ENCODE results near the gene LRRC40.
"Not testable (repeated sequence)": the region's sequence is repeated elsewhere in the genome, so short reads cannot be mapped to it uniquely, and the experiment has no call there.

Gene LRRC40

DNA sequence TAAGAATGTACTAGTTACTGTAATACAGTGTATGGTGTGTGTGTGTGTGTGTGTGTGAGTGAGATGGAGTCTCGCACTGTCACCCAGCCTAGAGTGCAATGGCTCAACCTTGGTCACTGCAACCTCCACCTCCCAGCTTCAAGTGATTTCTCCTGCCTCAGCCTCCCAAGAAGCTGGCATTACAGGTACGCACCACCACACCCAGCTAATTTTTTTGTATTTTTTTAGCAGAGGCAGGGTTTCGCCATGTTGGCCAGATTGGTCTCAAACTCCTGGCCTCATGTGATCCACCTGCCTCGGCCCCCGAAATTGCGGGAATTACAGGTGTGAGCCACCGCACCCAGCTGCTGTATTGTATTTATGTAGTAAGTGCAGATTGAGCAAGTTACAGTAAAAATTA, 2.9 kb upstream of the LRRC40 start:
- TF ChIP-seq, protein P1, sequence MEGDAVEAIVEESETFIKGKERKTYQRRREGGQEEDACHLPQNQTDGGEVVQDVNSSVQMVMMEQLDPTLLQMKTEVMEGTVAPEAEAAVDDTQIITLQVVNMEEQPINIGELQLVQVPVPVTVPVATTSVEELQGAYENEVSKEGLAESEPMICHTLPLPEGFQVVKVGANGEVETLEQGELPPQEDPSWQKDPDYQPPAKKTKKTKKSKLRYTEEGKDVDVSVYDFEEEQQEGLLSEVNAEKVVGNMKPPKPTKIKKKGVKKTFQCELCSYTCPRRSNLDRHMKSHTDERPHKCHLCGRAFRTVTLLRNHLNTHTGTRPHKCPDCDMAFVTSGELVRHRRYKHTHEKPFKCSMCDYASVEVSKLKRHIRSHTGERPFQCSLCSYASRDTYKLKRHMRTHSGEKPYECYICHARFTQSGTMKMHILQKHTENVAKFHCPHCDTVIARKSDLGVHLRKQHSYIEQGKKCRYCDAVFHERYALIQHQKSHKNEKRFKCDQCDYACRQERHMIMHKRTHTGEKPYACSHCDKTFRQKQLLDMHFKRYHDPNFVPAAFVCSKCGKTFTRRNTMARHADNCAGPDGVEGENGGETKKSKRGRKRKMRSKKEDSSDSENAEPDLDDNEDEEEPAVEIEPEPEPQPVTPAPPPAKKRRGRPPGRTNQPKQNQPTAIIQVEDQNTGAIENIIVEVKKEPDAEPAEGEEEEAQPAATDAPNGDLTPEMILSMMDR (IDR thresholded peaks at IDR 0.05; ENCODE audit: unreplicated experiment in 3 of 3): no peak
- Mint-ChIP-seq H3K36me3 (ENCODE audit: low read depth) (peaks cover 13% of the 10 kb centered on the region), H3K27ac (no peak overlapping the region), H3K4me1 (peaks cover 39% of the 10 kb centered on the region), H3K9me3 (no peaks in the 10 kb centered on the region), H3K27me3 (ENCODE audit: low read depth) (no peaks in the 10 kb centered on the region), H3K4me3 (peak overlapping the region; percentile 30 to 100 (median 54))

DNA sequence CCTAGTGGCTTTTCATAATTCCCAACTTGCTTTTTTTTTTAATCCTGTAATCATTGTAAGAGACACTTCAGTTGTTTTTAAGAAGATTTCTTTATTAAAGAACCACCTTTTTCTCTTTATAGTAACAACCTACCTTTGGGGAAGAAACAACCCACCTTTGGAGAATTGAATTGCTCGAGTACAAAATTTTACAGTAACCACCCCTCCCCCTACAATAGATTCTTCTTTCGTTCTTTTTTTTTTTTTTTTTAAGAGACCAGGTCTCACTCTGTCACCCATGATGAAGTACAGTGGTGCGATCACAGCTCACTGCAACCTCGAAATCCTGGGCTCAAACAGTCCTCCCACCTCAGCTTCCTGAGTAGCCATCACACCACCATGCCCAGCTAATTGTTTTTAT, 2.1 kb upstream of the LRRC40 start:
- TF ChIP-seq, protein P1 (IDR thresholded peaks at IDR 0.05; ENCODE audit: unreplicated experiment in 3 of 3): no peak
- no peaks in the 10 kb centered on the region for H3K27me3 Mint-ChIP-seq (ENCODE audit: low read depth)

DNA sequence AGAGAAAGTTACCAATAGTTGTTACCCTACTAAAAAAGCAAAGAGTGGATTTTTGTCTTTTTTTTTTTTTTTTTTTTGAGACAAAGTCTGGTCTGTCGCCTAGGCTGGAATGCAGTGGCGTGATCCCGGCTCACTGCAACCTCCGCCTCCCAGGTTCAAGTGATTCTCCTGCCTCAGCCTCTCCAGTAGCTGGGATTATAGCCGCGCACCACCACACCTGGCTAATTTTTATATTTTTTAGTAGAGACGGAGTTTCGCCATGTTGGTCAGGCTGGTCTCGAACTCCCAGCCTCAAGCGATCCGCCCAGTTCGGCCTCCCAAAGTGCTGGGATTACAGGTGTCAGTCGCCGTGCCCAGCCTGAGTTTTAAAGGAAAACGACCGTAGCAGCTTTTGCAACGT, 1.5 kb upstream of the LRRC40 start:
- Mint-ChIP-seq H3K4me1 (peaks cover 49% of the 10 kb centered on the region), H3K36me3 (ENCODE audit: low read depth) (peaks cover 13% of the 10 kb centered on the region), H3K4me3 (peak overlapping the region; percentile 98 to 100 (median 99)), H3K27ac (peak overlapping the region; percentile 99 to 100 (median 100))
- not testable (repeated sequence) for H3K27me3 Mint-ChIP-seq (ENCODE audit: low read depth); H3K9me3 Mint-ChIP-seq

More for the DNA sequence above, 2.1 kb upstream of the LRRC40 start:
- H3K36me3 Mint-ChIP-seq (ENCODE audit: low read depth): peaks cover 13% of the 10 kb centered on the region
- H3K4me3 Mint-ChIP-seq: peak overlapping the region; percentile 98 to 100 (median 99)
- peak overlapping the region; percentile 47 to 91 (median 73) for H3K27ac Mint-ChIP-seq
- H3K4me1 Mint-ChIP-seq: peaks cover 44% of the 10 kb centered on the region
- no peaks in the 10 kb centered on the region for H3K9me3 Mint-ChIP-seq

DNA sequence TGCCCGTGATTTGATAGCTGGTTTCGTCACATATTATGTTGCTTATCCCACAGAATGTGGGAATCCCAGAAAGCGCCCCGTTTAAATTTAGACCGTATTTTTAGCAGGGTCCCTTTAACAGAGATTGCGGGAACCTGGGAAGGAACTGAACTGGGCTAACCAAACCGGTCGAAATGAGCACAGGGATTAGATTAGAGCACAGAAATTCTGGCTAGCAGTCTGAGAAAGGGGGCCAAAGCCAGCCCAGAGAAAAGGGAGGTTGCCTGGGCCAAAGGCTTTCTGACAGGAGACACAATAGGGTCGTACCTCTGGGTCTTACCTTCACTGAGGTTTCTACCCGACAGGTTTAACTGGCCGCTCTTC, 327 bp downstream of the LRRC40 start:
- Mint-ChIP-seq H3K27me3 (ENCODE audit: low read depth) (no peaks in the 10 kb centered on the region), H3K9me3 (no peaks in the 10 kb centered on the region), H3K36me3 (ENCODE audit: low read depth) (peaks cover 13% of the 10 kb centered on the region), H3K4me1 (peaks cover 49% of the 10 kb centered on the region), H3K27ac (peak overlapping the region; percentile 99 to 100 (median 100)), H3K4me3 (peak overlapping the region; percentile 98 to 100 (median 99))
- TF ChIP-seq, protein P1 (IDR thresholded peaks at IDR 0.05; ENCODE audit: unreplicated experiment in 3 of 3): no peak

DNA sequence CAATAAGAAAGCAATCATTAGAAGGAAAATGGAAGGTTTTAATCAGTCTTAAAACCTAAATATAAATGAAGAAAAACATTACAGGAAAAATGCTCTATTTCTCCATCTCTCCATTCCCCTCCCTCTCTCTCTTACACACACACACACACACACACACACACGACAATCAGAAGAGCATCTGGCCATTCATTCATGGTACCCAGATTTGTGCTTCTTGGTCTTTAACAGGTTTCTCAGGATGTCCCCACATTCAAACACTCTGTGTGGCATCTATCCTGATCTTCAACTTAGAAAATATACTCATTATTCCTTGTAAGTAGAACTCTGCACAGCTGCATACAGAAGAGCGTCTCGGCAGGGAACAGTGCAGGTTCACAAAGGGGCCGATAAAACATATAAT, 779 bp downstream of the LRRC40 start:
- Mint-ChIP-seq H3K27ac (peak overlapping the region; percentile 99 to 100 (median 100)), H3K4me1 (peaks cover 49% of the 10 kb centered on the region)

DNA sequence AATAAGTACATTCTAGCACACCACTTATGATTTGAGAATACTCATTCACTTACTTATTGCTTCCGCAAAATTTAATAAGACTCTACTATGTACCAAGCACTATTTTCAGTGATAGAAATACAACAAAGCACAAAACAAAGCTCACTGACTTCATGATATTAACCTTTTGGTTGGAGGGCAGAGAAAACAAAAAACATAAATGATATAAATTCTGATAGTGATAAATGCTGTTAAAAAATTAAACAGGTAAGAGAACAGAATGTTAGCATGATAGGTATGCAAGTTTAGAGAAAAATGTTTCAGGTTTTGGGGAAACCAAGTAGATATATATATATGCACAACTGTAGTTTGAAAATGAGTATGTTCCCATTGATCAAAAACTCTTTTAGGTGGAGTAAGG, 1.2 kb downstream of the LRRC40 start:
- Mint-ChIP-seq H3K27ac (peak overlapping the region; percentile 99 to 100 (median 100)), H3K4me1 (peaks cover 47% of the 10 kb centered on the region), H3K27me3 (ENCODE audit: low read depth) (no peaks in the 10 kb centered on the region), H3K4me3 (peak overlapping the region; percentile 98 to 100 (median 99)), H3K9me3 (no peaks in the 10 kb centered on the region), H3K36me3 (ENCODE audit: low read depth) (peaks cover 13% of the 10 kb centered on the region)
- TF ChIP-seq, protein P1 (IDR thresholded peaks at IDR 0.05; ENCODE audit: unreplicated experiment in 3 of 3): no peak

More for the DNA sequence above, 779 bp downstream of the LRRC40 start:
- Mint-ChIP-seq H3K36me3 (ENCODE audit: low read depth) (peaks cover 13% of the 10 kb centered on the region), H3K27me3 (ENCODE audit: low read depth) (no peaks in the 10 kb centered on the region), H3K9me3 (no peaks in the 10 kb centered on the region), H3K4me3 (peak overlapping the region; percentile 98 to 100 (median 99))
- TF ChIP-seq, protein P1 (IDR thresholded peaks at IDR 0.05; ENCODE audit: unreplicated experiment in 3 of 3): no peak
